GM13977 (cell line): ENCODE measurements around the gene CACNA1D.

ENCODE experiments used
- DNase-seq: peaks from one replicate; pipeline ENCODE4 v3.0.0; 2012; ENCODE audit warnings: low spot score
- CTCF ChIP-seq: IDR thresholded peaks from 2 replicates; pipeline ENCODE4 v1.5.1; 2012; ENCODE audit warnings: mild to moderate bottlenecking, control low read depth; ENCODE audit not compliant: insufficient read depth; ENCODE audit errors: extremely low read depth, missing control alignments
- in situ Hi-C: fragments of 300-500 bp; cut with MboI; formaldehyde crosslinking; loops from one replicate; pipeline ENCODE4 v1.12.0; 2022; ENCODE audit warnings: low sequenced_read_pairs, low pct_unique_long_range_greater_than_20kb, mixed read lengths, inconsistent platforms; ENCODE audit not compliant: unreplicated experiment

The CACNA1D gene

GRCh38 chr3:53486961-53487654 is 7.3 kb upstream of the CACNA1D start:
- in situ Hi-C loops = no loop called here
- DNase-seq = no peak
- TF ChIP-seq CTCF = peak; percentile 8

- in situ Hi-C loops = no loop called here
- no peak for DNase-seq
- no peak for TF ChIP-seq CTCF
These were observed 5.0 kb upstream of the CACNA1D start for GRCh38 chr3:53489386-53489785.

- DNase-seq = no peak
- no peak for TF ChIP-seq CTCF
- in situ Hi-C loops = no loop called here
These were observed 4.5 kb upstream of the CACNA1D start for GRCh38 chr3:53489787-53490458.

GRCh38 chr3:53490459-53490968 is 3.9 kb upstream of the CACNA1D start:
- in situ Hi-C loops = no loop called here
- TF ChIP-seq CTCF = no peak
- no peak for DNase-seq

- no peak for DNase-seq
- no peak for TF ChIP-seq CTCF
- in situ Hi-C loops = no loop called here
These were observed 3.1 kb upstream of the CACNA1D start for GRCh38 chr3:53491276-53491675.

- no peak for DNase-seq
- no peak for TF ChIP-seq CTCF
- in situ Hi-C loops = no loop called here
These were observed 832 bp upstream of the CACNA1D start for GRCh38 chr3:53493595-53493962.
